HepG2 (cell line): ENCODE data around the gene FGD2. TPM values are rescaled to one million over a fixed set of nuclear protein-coding genes. Genes with fewer than 3 reads are reported as not detected.

ENCODE experiments used
- AGO1 ChIP-seq: fragments of 200-400 bp; formaldehyde crosslinking; IDR thresholded peaks from 2 replicates; pipeline ENCODE4 v1.6.1; 2017; ENCODE audit warnings: mild to moderate bottlenecking, low read depth, low read length, moderate library complexity; ENCODE audit not compliant: poor library complexity, severe bottlenecking
- FOXA3 ChIP-seq: IDR thresholded peaks from 2 replicates; pipeline ENCODE4 v1.6.1; 2016; ENCODE audit warnings: missing genetic modification reagents, missing compliant biosample characterization
- FOXK1 ChIP-seq: sonication (generic); formaldehyde crosslinking; IDR thresholded peaks from 2 replicates; pipeline ENCODE4 v1.4.0; 2020; ENCODE audit warnings: low read depth, missing genetic modification reagents, borderline replicate concordance
- HMGA1 ChIP-seq: sonication (generic); formaldehyde crosslinking; conservative IDR thresholded peaks from 2 replicates; pipeline ENCODE4 v1.4.0; 2020; ENCODE audit warnings: missing genetic modification reagents
- HNF4G ChIP-seq, 2 experiments: sonication (generic) in 1 of 2; formaldehyde crosslinking in 1 of 2; IDR thresholded peaks; 2 replicates each; pipeline versions ENCODE4 v1.4.0 to v1.6.1; 2011 to 2020; ENCODE audit warnings: borderline replicate concordance in 2 of 2, low read depth in 2 of 2, mild to moderate bottlenecking in 2 of 2, low read length in 1 of 2, missing genetic modification reagents in 1 of 2, moderate library complexity in 1 of 2
- MLLT10 ChIP-seq: sonication (generic); formaldehyde crosslinking; IDR thresholded peaks from 2 replicates; pipeline ENCODE4 v1.4.0; 2020; ENCODE audit warnings: missing genetic modification reagents
- NBN ChIP-seq: fragments of 450-650 bp; conservative IDR thresholded peaks from 2 replicates; pipeline ENCODE4 v1.6.1; 2017
- NFIC ChIP-seq: IDR thresholded peaks from 2 replicates; pipeline ENCODE4 v1.6.1; 2012; ENCODE audit warnings: mild to moderate bottlenecking, low read length, inconsistent platforms
- NPAS2 ChIP-seq: sonication (generic); formaldehyde crosslinking; IDR thresholded peaks from 2 replicates; pipeline ENCODE4 v1.8.0; 2022; ENCODE audit warnings: mild to moderate bottlenecking, missing genetic modification reagents, borderline replicate concordance
- NR3C1 ChIP-seq: sonication (generic); formaldehyde crosslinking; IDR thresholded peaks from 2 replicates; pipeline ENCODE4 v1.4.0; 2020; ENCODE audit warnings: missing genetic modification reagents
- REPIN1 ChIP-seq: sonication (generic); formaldehyde crosslinking; IDR thresholded peaks from 2 replicates; pipeline ENCODE4 v1.8.0; 2022; ENCODE audit warnings: missing genetic modification reagents, low read depth, mild to moderate bottlenecking, borderline replicate concordance
- THYN1 ChIP-seq: sonication (generic); formaldehyde crosslinking; IDR thresholded peaks from 2 replicates; pipeline ENCODE4 v1.8.1; 2023; ENCODE audit warnings: low read depth, mild to moderate bottlenecking, moderate library complexity, missing genetic modification reagents, borderline replicate concordance
- ZNF138 ChIP-seq: sonication (generic); formaldehyde crosslinking; IDR thresholded peaks from 2 replicates; pipeline ENCODE4 v1.5.0; 2020; ENCODE audit warnings: mild to moderate bottlenecking, low read depth, missing genetic modification reagents
- ZNF24 ChIP-seq: fragments of 450-650 bp; IDR thresholded peaks from 2 replicates; pipeline ENCODE4 v1.6.1; 2017; ENCODE audit warnings: antibody characterized with exemption, mild to moderate bottlenecking
- ZNF432 ChIP-seq: sonication (generic); formaldehyde crosslinking; IDR thresholded peaks from 2 replicates; pipeline ENCODE4 v1.5.0; 2020; ENCODE audit warnings: missing genetic modification reagents, mild to moderate bottlenecking, borderline replicate concordance
- ZZZ3 ChIP-seq: sonication (generic); formaldehyde crosslinking; IDR thresholded peaks from 2 replicates; pipeline ENCODE4 v1.4.0; 2020; ENCODE audit warnings: missing genetic modification reagents, mild to moderate bottlenecking, borderline replicate concordance
- polyA plus RNA-seq, 8 experiments: library from polyadenylated mRNA; depleted of rRNA in 3 of 8; stranded (reverse) in 7 of 8; unstranded in 1 of 8; fragments of >200 nt; fragmentation: Illumina TruSeq in 4 of 8; extraction: Trizol in 4 of 8; gene quantifications; 2 replicates each; pipeline versions ENCODE4 v1.2.1 to v1.2.3, GENCODE V29; 2011 to 2016; ENCODE audit warnings: low read depth in 4 of 8, missing spikeins in 1 of 8, mixed read lengths in 1 of 8; ENCODE audit not compliant: insufficient read depth in 1 of 8
- total RNA-seq, 5 experiments: library from RNA; depleted of rRNA; stranded (reverse); fragments of >200 nt; fragmentation: Illumina TruSeq; extraction: Trizol; gene quantifications; 2 replicates each; pipeline ENCODE4 v1.2.3, GENCODE V29; 2016; ENCODE audit warnings: low read depth in 1 of 5
- TF ChIP-seq, protein P1 (sequence below): sonication (generic); formaldehyde crosslinking; IDR thresholded peaks from 2 replicates; pipeline ENCODE4 v1.4.0; 2020; ENCODE audit warnings: missing genetic modification reagents, mild to moderate bottlenecking, borderline replicate concordance
- TF ChIP-seq, protein P2 (sequence below): IDR thresholded peaks from 2 replicates; pipeline ENCODE4 v1.6.1; 2016; ENCODE audit warnings: control low read depth
- TF ChIP-seq, protein P3 (sequence below): sonication (generic); formaldehyde crosslinking; IDR thresholded peaks from 2 replicates; pipeline ENCODE4 v1.5.1; 2020; ENCODE audit warnings: mild to moderate bottlenecking, missing genetic modification reagents, borderline replicate concordance

The FGD2 gene
- total and polyA plus RNA-seq, 2 of the 13 experiments (the other 11 are each of a cell fraction or from before 2014, with no cell fraction given) = not detected

DNA sequence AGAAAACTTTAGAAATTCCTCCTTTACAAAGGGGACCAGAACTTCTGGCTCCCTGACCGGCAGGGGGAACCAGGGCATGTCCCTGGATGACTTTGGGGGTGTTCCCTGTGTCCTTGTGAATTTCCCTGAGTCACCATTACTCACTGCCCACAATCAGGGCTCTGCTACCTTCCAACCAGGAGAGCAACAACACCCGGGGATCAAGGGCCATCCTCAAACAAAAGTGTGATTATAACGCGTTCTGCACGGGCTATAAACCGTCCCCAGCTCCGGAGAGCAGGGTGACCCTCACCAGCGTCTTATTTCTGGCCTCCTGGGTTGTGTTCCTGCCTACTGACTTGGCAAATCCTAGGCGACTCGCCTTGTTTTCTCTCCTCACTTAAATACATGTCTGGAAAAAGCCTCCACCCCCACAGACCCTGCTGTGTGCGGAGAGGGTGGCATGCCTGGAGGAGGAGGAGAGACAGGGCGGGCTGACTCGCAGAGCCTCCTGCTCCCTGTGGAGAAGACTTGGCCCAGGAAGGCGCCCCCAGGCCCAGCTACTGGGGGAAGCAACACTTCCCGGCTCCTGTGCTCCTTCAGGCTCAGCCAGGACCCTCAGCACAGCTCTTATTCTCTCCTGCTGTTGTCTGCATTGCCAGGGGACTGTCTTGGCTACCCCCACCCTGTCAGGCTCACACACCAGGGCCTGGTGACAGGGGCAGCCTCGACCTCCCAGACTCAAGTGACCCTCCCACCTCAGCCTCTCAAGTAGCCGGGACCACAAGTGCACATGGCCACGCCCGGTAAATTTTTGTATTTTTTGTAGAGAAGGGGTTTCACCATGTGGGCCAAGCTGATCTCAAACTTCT is 54.1 kb downstream of the FGD2 start (continued):
- TF ChIP-seq FOXA3 (CRISPR knock-in tag) = peak; percentile 83
- 0 out of 2 replicates have a peak, but pooled peaks have one; percentile 33 for TF ChIP-seq ZNF138 (CRISPR knock-in tag)
- no peak for TF ChIP-seq HMGA1 (CRISPR knock-in tag)
- TF ChIP-seq ZZZ3 (CRISPR knock-in tag) = no peak
- no peak for TF ChIP-seq MLLT10
- TF ChIP-seq, protein P1, sequence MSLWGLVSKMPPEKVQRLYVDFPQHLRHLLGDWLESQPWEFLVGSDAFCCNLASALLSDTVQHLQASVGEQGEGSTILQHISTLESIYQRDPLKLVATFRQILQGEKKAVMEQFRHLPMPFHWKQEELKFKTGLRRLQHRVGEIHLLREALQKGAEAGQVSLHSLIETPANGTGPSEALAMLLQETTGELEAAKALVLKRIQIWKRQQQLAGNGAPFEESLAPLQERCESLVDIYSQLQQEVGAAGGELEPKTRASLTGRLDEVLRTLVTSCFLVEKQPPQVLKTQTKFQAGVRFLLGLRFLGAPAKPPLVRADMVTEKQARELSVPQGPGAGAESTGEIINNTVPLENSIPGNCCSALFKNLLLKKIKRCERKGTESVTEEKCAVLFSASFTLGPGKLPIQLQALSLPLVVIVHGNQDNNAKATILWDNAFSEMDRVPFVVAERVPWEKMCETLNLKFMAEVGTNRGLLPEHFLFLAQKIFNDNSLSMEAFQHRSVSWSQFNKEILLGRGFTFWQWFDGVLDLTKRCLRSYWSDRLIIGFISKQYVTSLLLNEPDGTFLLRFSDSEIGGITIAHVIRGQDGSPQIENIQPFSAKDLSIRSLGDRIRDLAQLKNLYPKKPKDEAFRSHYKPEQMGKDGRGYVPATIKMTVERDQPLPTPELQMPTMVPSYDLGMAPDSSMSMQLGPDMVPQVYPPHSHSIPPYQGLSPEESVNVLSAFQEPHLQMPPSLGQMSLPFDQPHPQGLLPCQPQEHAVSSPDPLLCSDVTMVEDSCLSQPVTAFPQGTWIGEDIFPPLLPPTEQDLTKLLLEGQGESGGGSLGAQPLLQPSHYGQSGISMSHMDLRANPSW (CRISPR knock-in tag) = peak; percentile 86; the same call in 1 of the 2 replicates
- peak; percentile 12; the same call in 1 of the 2 replicates for TF ChIP-seq ZNF24
- no peak for TF ChIP-seq ZNF432 (CRISPR knock-in tag)
- no peak for TF ChIP-seq NPAS2 (CRISPR knock-in tag)
- TF ChIP-seq, protein P2, sequence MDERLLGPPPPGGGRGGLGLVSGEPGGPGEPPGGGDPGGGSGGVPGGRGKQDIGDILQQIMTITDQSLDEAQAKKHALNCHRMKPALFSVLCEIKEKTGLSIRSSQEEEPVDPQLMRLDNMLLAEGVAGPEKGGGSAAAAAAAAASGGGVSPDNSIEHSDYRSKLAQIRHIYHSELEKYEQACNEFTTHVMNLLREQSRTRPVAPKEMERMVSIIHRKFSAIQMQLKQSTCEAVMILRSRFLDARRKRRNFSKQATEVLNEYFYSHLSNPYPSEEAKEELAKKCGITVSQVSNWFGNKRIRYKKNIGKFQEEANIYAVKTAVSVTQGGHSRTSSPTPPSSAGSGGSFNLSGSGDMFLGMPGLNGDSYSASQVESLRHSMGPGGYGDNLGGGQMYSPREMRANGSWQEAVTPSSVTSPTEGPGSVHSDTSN (CRISPR knock-in tag) = no peak
- peak; percentile 86; the same call in 1 of the 2 replicates for TF ChIP-seq REPIN1 (CRISPR knock-in tag)
- TF ChIP-seq NR3C1 = no peak
- no peak for TF ChIP-seq THYN1 (CRISPR knock-in tag)
- peak; percentile 67; the same call in 1 of the 2 replicates for TF ChIP-seq FOXK1 (CRISPR knock-in tag)
- TF ChIP-seq, protein P3, sequence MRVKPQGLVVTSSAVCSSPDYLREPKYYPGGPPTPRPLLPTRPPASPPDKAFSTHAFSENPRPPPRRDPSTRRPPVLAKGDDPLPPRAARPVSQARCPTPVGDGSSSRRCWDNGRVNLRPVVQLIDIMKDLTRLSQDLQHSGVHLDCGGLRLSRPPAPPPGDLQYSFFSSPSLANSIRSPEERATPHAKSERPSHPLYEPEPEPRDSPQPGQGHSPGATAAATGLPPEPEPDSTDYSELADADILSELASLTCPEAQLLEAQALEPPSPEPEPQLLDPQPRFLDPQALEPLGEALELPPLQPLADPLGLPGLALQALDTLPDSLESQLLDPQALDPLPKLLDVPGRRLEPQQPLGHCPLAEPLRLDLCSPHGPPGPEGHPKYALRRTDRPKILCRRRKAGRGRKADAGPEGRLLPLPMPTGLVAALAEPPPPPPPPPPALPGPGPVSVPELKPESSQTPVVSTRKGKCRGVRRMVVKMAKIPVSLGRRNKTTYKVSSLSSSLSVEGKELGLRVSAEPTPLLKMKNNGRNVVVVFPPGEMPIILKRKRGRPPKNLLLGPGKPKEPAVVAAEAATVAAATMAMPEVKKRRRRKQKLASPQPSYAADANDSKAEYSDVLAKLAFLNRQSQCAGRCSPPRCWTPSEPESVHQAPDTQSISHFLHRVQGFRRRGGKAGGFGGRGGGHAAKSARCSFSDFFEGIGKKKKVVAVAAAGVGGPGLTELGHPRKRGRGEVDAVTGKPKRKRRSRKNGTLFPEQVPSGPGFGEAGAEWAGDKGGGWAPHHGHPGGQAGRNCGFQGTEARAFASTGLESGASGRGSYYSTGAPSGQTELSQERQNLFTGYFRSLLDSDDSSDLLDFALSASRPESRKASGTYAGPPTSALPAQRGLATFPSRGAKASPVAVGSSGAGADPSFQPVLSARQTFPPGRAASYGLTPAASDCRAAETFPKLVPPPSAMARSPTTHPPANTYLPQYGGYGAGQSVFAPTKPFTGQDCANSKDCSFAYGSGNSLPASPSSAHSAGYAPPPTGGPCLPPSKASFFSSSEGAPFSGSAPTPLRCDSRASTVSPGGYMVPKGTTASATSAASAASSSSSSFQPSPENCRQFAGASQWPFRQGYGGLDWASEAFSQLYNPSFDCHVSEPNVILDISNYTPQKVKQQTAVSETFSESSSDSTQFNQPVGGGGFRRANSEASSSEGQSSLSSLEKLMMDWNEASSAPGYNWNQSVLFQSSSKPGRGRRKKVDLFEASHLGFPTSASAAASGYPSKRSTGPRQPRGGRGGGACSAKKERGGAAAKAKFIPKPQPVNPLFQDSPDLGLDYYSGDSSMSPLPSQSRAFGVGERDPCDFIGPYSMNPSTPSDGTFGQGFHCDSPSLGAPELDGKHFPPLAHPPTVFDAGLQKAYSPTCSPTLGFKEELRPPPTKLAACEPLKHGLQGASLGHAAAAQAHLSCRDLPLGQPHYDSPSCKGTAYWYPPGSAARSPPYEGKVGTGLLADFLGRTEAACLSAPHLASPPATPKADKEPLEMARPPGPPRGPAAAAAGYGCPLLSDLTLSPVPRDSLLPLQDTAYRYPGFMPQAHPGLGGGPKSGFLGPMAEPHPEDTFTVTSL = peak; percentile 34; the same call in 1 of the 2 replicates
- no peak for TF ChIP-seq NBN
- TF ChIP-seq AGO1 = no peak
- peak; percentile 66; the same call in 1 of the 2 replicates for TF ChIP-seq NFIC
- peak; percentile 80 for TF ChIP-seq HNF4G (IDR thresholded peaks at IDR 0.05; ENCODE audit: borderline replicate concordance, low read depth, low read length)
- peak; percentile 84; the same call in 1 of the 2 replicates for TF ChIP-seq HNF4G (CRISPR knock-in tag; IDR thresholded peaks at IDR 0.05; ENCODE audit: borderline replicate concordance, low read depth)
